ENCODE results near the gene CSDE1.

The CSDE1 gene

GRCh38 chr1:114700036-114700600 lies 57.7 kb downstream of the CSDE1 start:
- no peak for DNase-seq

DNA sequence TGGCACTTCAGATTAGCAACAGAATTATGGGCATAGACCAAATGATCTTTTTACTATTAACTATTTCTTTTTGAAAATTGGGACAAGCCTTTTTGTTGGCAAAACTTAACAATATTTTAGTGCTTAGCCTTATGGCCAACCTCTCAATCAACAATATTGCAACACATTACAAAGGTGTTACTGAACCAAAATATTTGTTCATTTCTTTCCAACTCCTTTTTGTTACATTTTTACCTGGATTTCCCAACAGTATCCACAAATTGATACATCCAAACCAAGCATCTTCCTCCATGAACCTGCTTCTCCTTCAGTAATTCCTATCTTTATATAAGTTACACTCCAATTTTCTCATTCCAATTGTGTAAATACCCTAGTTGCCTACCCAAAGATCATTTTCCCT lies 61.0 kb downstream of the CSDE1 start:
- no peak for DNase-seq

GRCh38 chr1:114695430-114696058 lies 62.2 kb downstream of the CSDE1 start, which contains the start of gene AMPD1:
Gene AMPD1 (minus strand): TSS chr1:114695546. CDS start chr1:114695471, 75 bp downstream.
- no peak for DNase-seq

DNA sequence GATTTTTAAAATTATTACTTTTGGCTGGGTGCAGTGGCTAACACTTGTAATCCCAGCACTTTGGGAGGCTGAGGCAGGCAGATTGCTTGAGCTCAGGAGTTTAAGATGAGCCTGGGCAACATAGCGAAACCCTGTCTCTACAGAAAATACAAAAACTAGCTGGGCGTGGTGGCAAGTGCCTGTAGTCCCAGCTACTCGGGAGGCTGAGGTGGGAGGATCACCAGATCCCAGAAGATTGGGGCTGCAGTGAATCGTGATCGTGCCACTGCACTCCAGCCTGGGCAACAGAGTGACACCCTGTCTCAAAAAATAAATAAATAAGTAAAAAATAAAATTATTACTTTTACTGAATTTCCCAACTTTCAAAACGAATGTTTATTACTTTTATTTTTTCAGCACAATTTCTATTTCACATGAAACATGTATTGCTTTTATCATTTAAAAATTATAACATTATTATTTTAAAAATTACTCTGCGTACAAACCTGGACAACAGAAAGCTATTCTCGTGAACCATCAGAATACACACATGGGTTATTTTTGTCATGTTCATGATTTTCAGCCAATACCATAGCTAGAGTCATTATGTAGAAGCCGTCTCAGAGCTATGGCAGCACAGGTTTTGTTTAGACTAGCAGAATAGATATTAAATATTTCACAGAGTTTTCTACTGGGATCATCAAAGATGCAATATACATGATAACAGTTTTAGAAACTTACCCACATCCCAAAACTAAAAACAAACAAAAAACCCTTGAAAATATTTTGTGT lies 63.1 kb downstream of the CSDE1 start:
- DNase-seq = no peak

GRCh38 chr1:114692947-114693346 lies 64.8 kb downstream of the CSDE1 start:
- DNase-seq = no peak

DNA sequence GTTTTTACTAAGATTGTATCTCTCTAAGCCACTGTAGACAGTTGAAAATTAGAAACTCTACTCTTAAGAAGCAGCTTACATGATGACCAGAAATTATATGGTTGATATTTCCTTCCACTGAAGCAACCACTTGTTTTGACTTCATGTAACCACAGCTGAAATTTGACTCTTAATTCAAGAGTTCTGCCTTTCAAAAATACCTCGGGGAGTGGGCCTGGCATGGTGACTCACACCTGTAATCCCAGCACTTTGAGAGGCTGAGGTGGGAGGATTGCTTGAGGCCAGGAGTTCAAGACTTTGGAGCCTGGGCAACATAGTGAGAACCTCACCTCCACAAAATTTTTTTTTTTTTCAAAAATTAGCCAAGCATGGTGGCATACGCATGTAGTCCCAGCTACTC lies 66.7 kb downstream of the CSDE1 start:
- DNase-seq = peak; percentile 19

- no peak for DNase-seq
Measured at GRCh38 chr1:114690148-114690547, 67.6 kb downstream of the CSDE1 start.

- DNase-seq = no peak
Measured at GRCh38 chr1:114688526-114688925, 69.3 kb downstream of the CSDE1 start.

DNA sequence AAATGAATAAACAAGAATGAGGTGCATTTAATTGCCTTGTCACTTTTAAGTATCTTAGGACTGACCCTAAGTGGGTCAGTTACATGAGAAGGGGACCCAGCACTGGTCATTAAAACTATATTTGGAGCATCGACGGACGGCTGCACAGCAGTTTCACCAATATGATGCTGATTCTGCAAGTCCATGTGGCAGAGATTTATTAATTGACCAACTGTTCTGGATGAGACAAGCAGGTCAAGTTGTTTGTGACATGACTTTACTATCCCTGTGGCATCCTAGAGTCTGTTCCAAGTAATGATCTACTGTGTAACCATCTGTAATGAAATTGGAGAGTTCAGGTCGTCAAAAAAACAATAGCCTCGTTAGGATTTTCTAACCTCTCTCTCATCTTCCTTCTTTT lies 71.9 kb downstream of the CSDE1 start:
- DNase-seq = no peak

- no peak for DNase-seq
Measured at GRCh38 chr1:114677691-114678090, 80.1 kb downstream of the CSDE1 start.

DNA sequence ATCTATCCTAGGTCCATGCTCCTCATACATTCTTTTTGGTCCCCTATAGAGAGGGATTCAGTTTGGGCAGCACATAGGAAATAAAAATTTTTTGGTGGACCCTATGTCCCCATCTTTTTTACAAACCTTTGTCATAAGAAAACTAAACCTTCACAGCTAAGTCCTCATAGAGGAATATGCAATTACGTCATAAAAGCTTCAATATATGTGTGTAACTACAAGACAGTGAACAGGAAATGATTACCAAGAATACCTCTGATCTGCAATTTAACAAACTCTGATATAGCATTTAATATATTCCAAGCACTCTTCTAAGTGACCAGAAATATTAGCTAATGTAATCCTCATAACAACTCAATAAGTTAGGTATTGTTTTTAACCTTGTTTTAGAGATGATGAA lies 81.7 kb downstream of the CSDE1 start:
- DNase-seq = no peak

- no peak for DNase-seq
Measured at GRCh38 chr1:114671939-114672275, 85.9 kb downstream of the CSDE1 start.

DNA sequence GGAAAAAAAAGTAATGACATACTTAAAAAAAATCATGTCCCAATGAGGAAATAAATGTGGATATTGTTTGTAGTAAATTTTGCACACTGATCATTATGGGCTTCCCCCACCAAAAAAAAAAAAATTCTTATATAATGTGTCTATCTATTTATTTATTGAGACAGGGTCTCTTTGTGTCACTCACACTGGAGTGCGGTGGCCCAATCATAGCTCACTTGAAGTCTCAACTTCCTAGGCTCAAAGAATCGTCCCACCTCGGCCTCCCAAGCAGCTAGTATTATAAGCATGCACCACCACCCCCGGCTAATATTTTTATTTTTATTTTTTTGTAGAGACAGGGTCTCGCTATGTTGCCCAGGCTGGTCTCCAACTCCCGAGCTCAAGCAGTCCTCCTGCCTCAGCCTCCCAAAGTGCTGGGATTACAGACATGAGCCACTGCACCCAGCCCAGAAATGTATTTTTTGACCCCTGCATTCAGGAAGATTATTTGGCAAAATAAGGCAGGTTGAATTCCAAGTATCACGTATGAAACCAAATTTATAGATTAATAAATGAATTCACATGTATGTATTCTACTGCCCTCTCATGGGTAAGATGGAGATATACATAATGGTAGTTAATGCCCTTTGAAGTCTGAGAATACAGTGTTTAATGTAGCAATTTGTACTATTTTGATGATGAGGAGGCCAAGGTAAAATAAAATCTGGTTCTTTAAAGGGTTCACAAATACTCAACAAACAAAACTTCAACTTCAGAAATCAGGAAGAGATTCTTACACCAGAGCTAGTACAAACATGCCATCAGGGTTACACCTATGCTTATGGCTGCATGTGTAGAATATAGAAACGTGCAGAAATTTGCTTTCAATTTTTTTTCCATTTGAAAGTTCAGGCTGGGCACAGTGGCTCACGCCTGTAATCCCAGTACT lies 86.5 kb downstream of the CSDE1 start:
- DNase-seq = peak; percentile 64

GRCh38 chr1:114670083-114671010 lies 87.4 kb downstream of the CSDE1 start:
- peak; percentile 96 for DNase-seq

- peak; percentile 88 for DNase-seq
Measured at GRCh38 chr1:114669562-114670082, 88.2 kb downstream of the CSDE1 start, which contains the start of gene DENND2C. Gene DENND2C (minus strand): TSS chr1:114670049. CDS start chr1:114625984, 44,065 bp downstream.

DNA sequence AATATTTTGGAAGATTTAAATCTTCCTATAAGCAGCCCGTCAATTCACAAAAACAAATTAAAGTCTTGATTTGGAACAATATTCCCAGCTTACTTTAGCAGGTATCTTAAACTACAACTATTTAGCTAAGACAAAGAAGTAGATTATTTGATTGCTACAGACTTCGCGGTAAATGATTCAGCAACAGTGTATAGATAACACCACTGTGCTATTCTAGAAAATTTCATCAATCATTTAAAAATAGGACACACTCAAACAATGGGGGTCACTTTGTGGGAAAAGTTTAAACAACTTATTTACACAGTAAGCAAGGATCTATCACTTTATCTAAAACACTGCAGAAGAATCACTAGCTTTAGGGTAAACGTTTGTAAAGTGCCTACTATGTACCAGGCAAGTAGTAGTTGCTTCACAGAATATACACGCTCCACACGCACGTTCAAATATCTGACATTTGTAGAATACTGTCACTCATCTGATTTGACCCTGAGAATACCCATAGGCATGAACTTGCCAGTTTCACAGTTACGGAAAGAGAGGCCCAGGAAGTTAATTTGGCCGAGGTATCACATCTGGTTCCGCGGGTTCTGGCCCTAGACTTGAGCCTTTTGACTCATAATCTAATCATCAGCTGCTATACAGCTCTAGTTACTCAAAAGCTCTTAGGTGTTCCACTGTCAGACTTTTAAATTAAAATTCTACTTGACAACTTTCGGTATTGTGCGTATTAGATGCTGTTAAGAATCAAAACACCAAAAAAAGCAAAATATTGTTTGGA lies 88.8 kb downstream of the CSDE1 start:
- peak; percentile 49 for DNase-seq

GRCh38 chr1:114668373-114668772 lies 89.4 kb downstream of the CSDE1 start:
- DNase-seq = no peak

DNA sequence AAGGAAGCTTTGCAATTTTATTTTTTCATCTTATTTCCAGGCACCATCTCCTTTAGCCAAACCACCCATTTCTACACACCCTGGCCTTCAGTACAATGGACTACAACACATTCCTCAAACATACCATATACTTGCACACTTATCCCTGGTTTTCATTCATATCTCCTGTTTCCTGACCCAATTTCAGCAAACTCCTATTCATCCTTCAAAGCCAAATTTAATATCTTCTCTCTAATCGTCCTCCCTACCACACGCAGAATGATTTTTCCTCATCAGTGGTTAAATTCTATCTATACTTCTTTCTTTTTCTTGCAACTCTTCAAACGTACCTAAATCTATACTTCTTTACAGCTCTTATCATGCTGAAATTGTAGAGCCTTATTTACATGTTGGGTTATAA lies 90.8 kb downstream of the CSDE1 start:
- DNase-seq = no peak

Data from DMS53 (cell line).